CD4-positive, CD25-positive, alpha-beta regulatory T cell (primary cell): ENCODE results near the gene IDUA. TPM values are rescaled to one million over a fixed set of nuclear protein-coding genes. Genes with fewer than 3 reads are reported as not detected.
A peak's percentile ranks its signal among the peaks of the same experiment; 100 is the strongest.

Source experiments
- ATAC-seq, 2 donors: fragments of 150-1000 bp; cut with Tn5 transposase; one replicate each; pipeline ENCODE4 v1.10.0; 2021; ENCODE audit warnings: low read depth in 2 of 2, moderate number of reproducible peaks in 2 of 2, moderate library complexity in 1 of 2
- DNase-seq, 3 donors: peaks; one replicate each; pipeline versions ENCODE4 v3.0.0 to v3.0.0-alpha.2; 2012 to 2022; ENCODE audit warnings: mixed read lengths in 1 of 3
- H3K27ac ChIP-seq: one replicate; pipeline ENCODE4 v1.7.0; 2013; ENCODE audit warnings: mild to moderate bottlenecking, low read length; ENCODE audit not compliant: insufficient read depth, poor library complexity, severe bottlenecking
- H3K27me3 ChIP-seq: one replicate; pipeline ENCODE4 v1.7.0; 2013; ENCODE audit warnings: low read length; ENCODE audit not compliant: control insufficient read depth, insufficient read depth
- H3K36me3 ChIP-seq: one replicate; pipeline ENCODE4 v1.7.0; 2013; ENCODE audit warnings: mild to moderate bottlenecking, low read length, moderate library complexity; ENCODE audit not compliant: control insufficient read depth, insufficient read depth
- H3K4me1 ChIP-seq: 2 replicates; pipeline ENCODE4 v1.7.0; 2013; ENCODE audit warnings: mild to moderate bottlenecking, low read length; ENCODE audit not compliant: insufficient read depth, control insufficient read depth, poor library complexity, severe bottlenecking
- H3K4me3 ChIP-seq: one replicate; pipeline ENCODE4 v1.7.0; 2013; ENCODE audit warnings: low read depth, mild to moderate bottlenecking, low read length, moderate library complexity
- H3K9me3 ChIP-seq, 2 experiments: 1 replicate in 1 of 2; 2 replicates in 1 of 2; pipeline ENCODE4 v1.7.0; 2013; ENCODE audit warnings: low read length in 2 of 2, mild to moderate bottlenecking in 1 of 2, moderate library complexity in 1 of 2; ENCODE audit not compliant: control insufficient read depth in 2 of 2
- H3K27ac Mint-ChIP-seq, 3 donors: one replicate each; pipeline ENCODE4 v1.8.0; 2020 to 2022; ENCODE audit warnings: mild to moderate bottlenecking in 3 of 3, mixed read lengths in 3 of 3, moderate library complexity in 2 of 3
- H3K27me3 Mint-ChIP-seq: one replicate; pipeline ENCODE4 v1.8.0; 2022; ENCODE audit warnings: mild to moderate bottlenecking, mixed read lengths
- H3K36me3 Mint-ChIP-seq: one replicate; pipeline ENCODE4 v1.8.0; 2020; ENCODE audit warnings: mixed read lengths
- H3K4me1 Mint-ChIP-seq, 4 donors: one replicate each; pipeline ENCODE4 v1.8.0; 2020 to 2022; ENCODE audit warnings: mixed read lengths in 4 of 4, mild to moderate bottlenecking in 1 of 4
- H3K4me3 Mint-ChIP-seq, 4 donors: one replicate each; pipeline ENCODE4 v1.8.0; 2020 to 2022; ENCODE audit warnings: mild to moderate bottlenecking in 4 of 4, mixed read lengths in 4 of 4, moderate library complexity in 3 of 4
- H3K9me3 Mint-ChIP-seq, 7 donors: one replicate each; pipeline ENCODE4 v1.8.0; 2020 to 2022; ENCODE audit warnings: mixed read lengths in 7 of 7, mild to moderate bottlenecking in 3 of 7, moderate library complexity in 2 of 7
- polyA plus RNA-seq, 4 donors: library from polyadenylated mRNA; unstranded; fragments of 300-500 nt; fragmentation: Illumina TruSeq; gene quantifications; one replicate each; pipeline ENCODE4 v1.2.3, GENCODE V29; 2021
- total RNA-seq: library from RNA; stranded (reverse); gene quantifications from one replicate; pipeline ENCODE4 v1.2.3, GENCODE V29; 2022

IDUA gene
- total and polyA plus RNA-seq, 5 donors from 2014 or later, result 7.5 to 55.5 (median 8.9) TPM

GRCh38 chr4:1026115-1026514 is 39.3 kb downstream of the IDUA start:
- no peaks in the 10 kb centered on the region for H3K4me1 ChIP-seq
- DNase-seq (peak in 2 of 3 donors; percentile 14 to 47), ATAC-seq (peak; percentile 31 to 60)
- Mint-ChIP-seq H3K36me3 (peaks cover 3% of the 10 kb centered on the region), H3K9me3 (no peaks in the 10 kb centered on the region), H3K27ac (peak overlapping the region in 1 of 3 donors; percentile 6), H3K4me3 (no peak overlapping the region), H3K27me3 (no peaks in the 10 kb centered on the region), H3K4me1 (peaks cover 0 to 12% (median 2%) of the 10 kb centered on the region in 4 donors)
- H3K9me3 ChIP-seq, result no peaks in the 10 kb centered on the region
- H3K4me3 ChIP-seq, result no peak overlapping the region
- H3K27ac ChIP-seq, result no peak overlapping the region
- no peaks in the 10 kb centered on the region for H3K27me3 ChIP-seq
- peaks cover 2% of the 10 kb centered on the region for H3K36me3 ChIP-seq

DNA sequence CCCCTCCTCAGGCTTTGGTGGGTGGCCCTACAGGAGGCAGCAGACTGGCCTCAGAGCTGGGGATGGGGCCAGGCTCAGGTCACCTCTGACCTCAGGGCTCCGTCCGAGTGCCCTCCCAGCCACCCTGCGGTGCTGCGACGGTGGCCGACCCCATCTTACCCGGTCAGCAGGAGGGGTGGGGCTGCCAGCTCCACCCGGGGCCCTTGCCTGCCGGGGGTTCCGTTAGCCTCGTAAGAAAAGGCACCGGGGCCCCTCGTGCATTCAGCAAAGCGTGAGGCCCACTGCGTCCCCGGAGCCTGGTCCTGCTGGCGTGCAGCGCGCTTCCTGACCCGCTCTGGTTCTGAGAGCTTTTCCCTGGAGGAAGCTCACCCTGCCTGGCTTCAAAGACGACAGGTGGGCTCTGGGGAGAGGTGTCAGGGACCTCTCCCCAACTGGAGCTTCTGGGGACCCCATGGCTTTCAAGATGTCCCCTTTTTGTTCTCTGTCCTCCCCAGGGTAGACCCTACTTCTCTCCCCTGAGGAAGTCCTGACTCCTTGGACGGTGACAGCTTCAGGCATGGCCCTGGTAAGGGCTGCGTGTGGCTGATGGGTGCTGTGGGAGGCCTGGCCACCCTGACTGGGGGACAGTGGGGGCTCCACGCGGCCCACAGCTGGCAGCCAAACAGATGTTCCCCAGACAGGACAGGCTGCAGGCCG is 40.5 kb downstream of the IDUA start:
- H3K4me3 Mint-ChIP-seq, result no peak overlapping the region
- ATAC-seq, result no peak
- Histone ChIP-seq H3K9me3 (no peaks in the 10 kb centered on the region), H3K4me3 (no peak overlapping the region), H3K27me3 (no peaks in the 10 kb centered on the region), H3K27ac (no peak overlapping the region), H3K4me1 (no peaks in the 10 kb centered on the region), H3K36me3 (peaks cover 2% of the 10 kb centered on the region)
- H3K27me3 Mint-ChIP-seq, result no peaks in the 10 kb centered on the region
- no peaks in the 10 kb centered on the region for H3K9me3 Mint-ChIP-seq
- DNase-seq, result no peak
- H3K4me1 Mint-ChIP-seq, result peaks cover 0 to 10% (median 2%) of the 10 kb centered on the region in 4 donors
- H3K36me3 Mint-ChIP-seq, result peaks cover 3% of the 10 kb centered on the region
- no peak overlapping the region for H3K27ac Mint-ChIP-seq

DNA sequence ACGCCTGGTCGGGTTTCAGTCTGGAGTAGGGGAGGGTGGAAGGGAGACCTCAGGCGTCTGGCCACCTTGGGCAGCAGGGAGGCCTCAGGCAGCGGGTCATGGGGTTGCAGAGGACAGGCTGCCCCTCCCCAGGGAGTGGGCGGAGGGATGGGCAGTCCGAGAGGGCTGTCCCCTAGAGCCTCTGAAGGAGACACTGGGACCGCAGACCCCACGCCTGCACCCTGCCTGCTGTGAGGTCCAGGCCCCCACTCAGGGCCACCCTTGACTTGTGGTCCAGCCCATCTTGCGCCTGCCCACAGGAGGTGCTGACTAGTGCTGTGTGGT is 41.0 kb downstream of the IDUA start:
- ATAC-seq, result no peak
- Mint-ChIP-seq H3K27me3 (no peaks in the 10 kb centered on the region), H3K9me3 (no peaks in the 10 kb centered on the region), H3K27ac (no peak overlapping the region), H3K4me1 (peaks cover 0 to 10% (median 2%) of the 10 kb centered on the region in 4 donors), H3K4me3 (no peak overlapping the region), H3K36me3 (peaks cover 3% of the 10 kb centered on the region)
- H3K27me3 ChIP-seq, result no peaks in the 10 kb centered on the region
- H3K27ac ChIP-seq, result no peak overlapping the region
- H3K4me1 ChIP-seq, result no peaks in the 10 kb centered on the region
- no peak overlapping the region for H3K4me3 ChIP-seq
- no peaks in the 10 kb centered on the region for H3K9me3 ChIP-seq
- no peak for DNase-seq
- peaks cover 2% of the 10 kb centered on the region for H3K36me3 ChIP-seq

DNA sequence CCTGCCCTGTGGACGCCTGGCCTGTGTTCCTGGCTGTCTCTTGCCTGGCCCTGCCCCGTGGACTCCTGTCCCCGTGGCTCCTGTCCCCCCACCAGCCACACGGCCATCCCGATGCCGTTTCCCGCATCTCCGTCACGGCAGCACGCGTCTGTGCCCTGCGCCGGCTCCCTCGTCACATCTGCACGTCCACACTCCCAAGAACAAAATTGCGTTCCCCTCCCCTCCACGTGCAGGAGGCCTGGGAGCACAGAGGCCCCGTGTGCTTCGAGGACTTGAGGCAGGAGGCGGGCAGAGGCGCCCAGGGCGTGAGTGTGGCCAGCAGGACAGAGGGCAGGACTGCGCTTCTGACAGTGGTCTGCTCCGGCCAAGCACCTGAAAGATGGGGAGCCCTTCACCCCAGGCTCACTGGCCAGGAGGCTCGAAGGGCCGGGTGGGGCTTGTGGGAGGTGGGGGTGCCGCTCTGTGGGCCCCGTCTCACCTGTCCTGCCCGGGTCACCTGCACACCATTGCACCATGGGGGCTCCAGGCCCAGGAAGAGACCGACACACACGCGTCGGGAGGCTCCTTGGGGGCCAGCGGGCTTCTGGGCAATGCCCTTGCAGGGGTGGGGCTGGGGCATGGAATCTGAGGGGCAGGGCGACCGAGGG is 41.9 kb downstream of the IDUA start:
- Histone ChIP-seq H3K36me3 (peaks cover 2% of the 10 kb centered on the region), H3K27ac (no peak overlapping the region), H3K9me3 (no peaks in the 10 kb centered on the region), H3K4me3 (no peak overlapping the region), H3K4me1 (no peaks in the 10 kb centered on the region), H3K27me3 (no peaks in the 10 kb centered on the region)
- Mint-ChIP-seq H3K4me1 (peaks cover 0 to 10% (median 2%) of the 10 kb centered on the region in 4 donors), H3K4me3 (peak overlapping the region in 1 of 4 donors; percentile 61), H3K27ac (no peak overlapping the region), H3K9me3 (no peaks in the 10 kb centered on the region), H3K27me3 (no peaks in the 10 kb centered on the region), H3K36me3 (peaks cover 3% of the 10 kb centered on the region)
- no peak for DNase-seq
- ATAC-seq, result no peak

DNA sequence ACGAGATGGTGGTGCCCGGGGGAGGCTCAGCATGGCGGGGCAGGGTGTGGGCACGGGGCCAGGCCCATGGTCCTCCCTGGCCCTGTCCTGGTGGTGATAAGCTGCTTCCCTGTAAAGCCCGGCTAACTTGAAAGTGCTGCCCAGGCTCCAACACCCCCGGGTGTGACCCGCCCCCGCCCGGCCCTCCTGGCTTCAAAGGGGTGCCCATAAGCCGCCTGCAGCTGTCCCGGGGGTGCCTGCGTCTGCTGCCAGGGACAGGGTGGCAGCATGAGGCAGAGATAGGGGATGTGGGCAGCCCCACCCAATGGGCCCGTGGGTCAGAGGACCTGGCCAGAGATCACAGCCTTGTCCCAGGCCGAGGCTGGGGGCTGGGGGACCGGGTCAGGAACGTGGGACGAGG is 42.7 kb downstream of the IDUA start:
- DNase-seq, result no peak
- H3K36me3 Mint-ChIP-seq, result peaks cover 3% of the 10 kb centered on the region
- Histone ChIP-seq H3K9me3 (no peaks in the 10 kb centered on the region), H3K27ac (no peak overlapping the region), H3K36me3 (peaks cover 2% of the 10 kb centered on the region), H3K27me3 (no peaks in the 10 kb centered on the region), H3K4me3 (no peak overlapping the region), H3K4me1 (no peaks in the 10 kb centered on the region)
- no peak overlapping the region for H3K27ac Mint-ChIP-seq
- no peaks in the 10 kb centered on the region for H3K9me3 Mint-ChIP-seq
- no peaks in the 10 kb centered on the region for H3K27me3 Mint-ChIP-seq
- no peak for ATAC-seq
- peaks cover 0 to 10% (median 2%) of the 10 kb centered on the region in 4 donors for H3K4me1 Mint-ChIP-seq
- no peak overlapping the region for H3K4me3 Mint-ChIP-seq

DNA sequence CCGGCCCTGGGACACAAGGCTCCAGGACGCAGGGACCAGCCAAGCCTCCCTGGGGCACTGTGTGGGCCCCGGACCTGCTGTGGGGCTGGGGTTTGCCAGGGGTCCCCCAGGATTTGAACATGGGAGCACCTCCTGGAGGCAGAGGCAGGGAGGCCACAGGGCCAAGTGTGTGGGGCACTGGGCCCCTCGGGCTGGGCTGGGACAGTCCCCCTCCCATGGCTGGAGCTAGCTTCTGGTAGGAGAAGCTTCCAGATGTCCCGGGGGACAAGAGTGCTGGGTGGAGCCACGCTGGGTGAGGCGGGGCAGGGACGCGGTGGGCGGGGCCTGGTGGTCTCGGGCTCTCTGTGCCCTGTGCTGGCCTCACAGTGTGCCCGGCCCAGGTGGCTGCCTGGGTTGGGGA is 43.2 kb downstream of the IDUA start:
- no peak overlapping the region for H3K4me3 ChIP-seq
- DNase-seq, result no peak
- no peak overlapping the region for H3K4me3 Mint-ChIP-seq
- no peak overlapping the region for H3K27ac Mint-ChIP-seq
- H3K9me3 ChIP-seq, result no peaks in the 10 kb centered on the region
- peaks cover 0 to 10% (median 2%) of the 10 kb centered on the region in 4 donors for H3K4me1 Mint-ChIP-seq
- H3K36me3 ChIP-seq, result peaks cover under 1% of the 10 kb centered on the region
- H3K36me3 Mint-ChIP-seq, result peaks cover 3% of the 10 kb centered on the region
- H3K4me1 ChIP-seq, result no peaks in the 10 kb centered on the region
- H3K27ac ChIP-seq, result no peak overlapping the region
- no peaks in the 10 kb centered on the region for H3K9me3 Mint-ChIP-seq
- no peaks in the 10 kb centered on the region for H3K27me3 Mint-ChIP-seq
- no peak for ATAC-seq
- H3K27me3 ChIP-seq, result no peaks in the 10 kb centered on the region

DNA sequence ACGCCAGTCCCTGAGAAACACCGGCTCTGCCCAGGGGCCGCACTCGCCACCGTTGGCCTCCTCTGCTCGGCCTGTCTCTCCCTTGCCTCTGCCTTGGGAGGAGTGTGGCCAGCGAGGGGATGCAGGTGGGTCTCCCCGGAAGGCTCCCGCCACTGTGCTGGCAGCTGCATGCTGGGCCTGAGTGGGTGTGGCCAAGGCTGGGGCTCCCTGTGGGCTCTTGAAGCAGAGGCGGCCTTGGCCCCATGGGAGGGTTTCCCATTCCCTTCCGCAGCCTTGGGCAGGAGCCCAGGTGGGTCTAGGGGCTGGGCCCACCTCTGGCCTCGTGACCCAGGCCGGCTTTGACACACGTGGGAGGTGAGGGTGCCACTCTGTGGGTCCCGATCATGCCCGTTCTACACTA is 43.7 kb downstream of the IDUA start:
- ATAC-seq (no peak), DNase-seq (no peak)
- Mint-ChIP-seq H3K36me3 (peaks cover under 1% of the 10 kb centered on the region), H3K27ac (no peak overlapping the region), H3K4me1 (peaks cover 0 to 10% (median 2%) of the 10 kb centered on the region in 4 donors), H3K4me3 (no peak overlapping the region), H3K9me3 (no peaks in the 10 kb centered on the region), H3K27me3 (no peaks in the 10 kb centered on the region)
- no peak overlapping the region for H3K4me3 ChIP-seq
- no peak overlapping the region for H3K27ac ChIP-seq
- H3K4me1 ChIP-seq, result no peaks in the 10 kb centered on the region
- no peaks in the 10 kb centered on the region for H3K9me3 ChIP-seq
- no peaks in the 10 kb centered on the region for H3K27me3 ChIP-seq
- no peaks in the 10 kb centered on the region for H3K36me3 ChIP-seq

DNA sequence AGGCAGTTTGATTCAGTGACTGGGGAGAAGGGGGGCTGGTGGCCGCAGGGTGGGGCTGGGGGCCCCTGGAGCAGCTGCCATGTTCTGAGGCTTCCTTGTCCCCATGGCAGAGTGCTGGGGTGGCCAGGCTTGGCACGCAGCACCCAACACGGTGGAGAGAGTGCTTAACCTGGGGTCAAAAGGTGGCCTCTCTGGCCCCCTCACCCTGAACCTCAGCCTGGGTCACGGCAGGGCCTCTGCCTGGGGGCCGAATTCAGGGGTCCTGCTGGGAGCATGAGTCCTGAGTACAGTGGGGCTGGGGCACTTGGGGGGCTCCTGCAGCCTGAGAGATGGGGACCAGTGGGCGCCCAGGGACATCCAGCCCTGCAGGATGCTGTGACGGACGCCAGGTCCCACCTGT is 44.5 kb downstream of the IDUA start:
- Mint-ChIP-seq H3K27ac (no peak overlapping the region), H3K4me3 (no peak overlapping the region), H3K36me3 (no peaks in the 10 kb centered on the region), H3K27me3 (no peaks in the 10 kb centered on the region), H3K4me1 (peaks cover 0 to 2% (median 0%) of the 10 kb centered on the region in 4 donors), H3K9me3 (no peaks in the 10 kb centered on the region)
- H3K27me3 ChIP-seq, result no peaks in the 10 kb centered on the region
- H3K4me1 ChIP-seq, result no peaks in the 10 kb centered on the region
- DNase-seq, result no peak
- no peak overlapping the region for H3K27ac ChIP-seq
- H3K4me3 ChIP-seq, result no peak overlapping the region
- H3K36me3 ChIP-seq, result no peaks in the 10 kb centered on the region
- ATAC-seq, result no peak
- no peaks in the 10 kb centered on the region for H3K9me3 ChIP-seq
